ENCODE measurements around the gene GBA2. TPM values are rescaled to one million over a fixed set of nuclear protein-coding genes. Genes with fewer than 3 reads are reported as not detected.

Gene GBA2
- polyA plus RNA-seq, 1 of the 3 experiments (the other 2 are of a cell fraction): 71.5 TPM

DNA sequence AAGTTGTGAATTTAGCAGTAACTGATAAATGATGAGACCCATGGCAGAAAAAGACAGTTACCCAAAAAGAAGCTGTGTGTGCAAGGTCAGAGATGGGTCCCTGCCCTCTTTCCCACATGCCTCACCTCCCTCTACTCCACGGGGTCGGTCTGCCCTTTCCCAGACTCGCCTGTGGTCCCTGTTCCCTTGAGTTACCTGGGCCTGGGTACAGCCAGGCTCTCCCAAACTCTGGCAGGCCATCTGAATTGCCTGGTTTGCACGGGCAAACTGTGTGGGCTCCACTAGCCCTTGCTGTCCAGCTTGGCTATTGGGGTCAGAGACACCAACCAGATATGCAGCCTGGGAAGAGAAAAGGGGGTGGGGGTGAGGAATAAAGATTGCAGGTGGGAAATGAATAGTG, 40.9 kb downstream of the GBA2 start:
- H3K36me3 ChIP-seq (replicated peaks in 1 of 2; ENCODE audit: control insufficient read depth in 1 of 2, insufficient read depth in 2 of 2, low read length in 1 of 2): peaks cover 54 to 88% of the 10 kb centered on the region in 2 experiments
- no peaks in the 10 kb centered on the region for H3K27me3 ChIP-seq (ENCODE audit: insufficient read depth)
- no peak overlapping the region for H3K27ac ChIP-seq (ENCODE audit: low read depth in 2 of 2, low read length in 1 of 2)
- no peak for DNase-seq
- ChIA-PET POLR2A (no interaction called here), CTCF (interaction anchor here (19.9 kb wide), 1 partner anchor 12 kb away, joined by 183 read pairs; no protein-coding TSS in a partner anchor)
- no peak overlapping the region for H3K4me2 ChIP-seq
- H3K79me2 ChIP-seq (ENCODE audit: insufficient read depth): no peaks in the 10 kb centered on the region; the same call in 1 of the 2 replicates
- H4K20me1 ChIP-seq (ENCODE audit: insufficient read depth): no peaks in the 10 kb centered on the region
- H3K9me3 ChIP-seq: no peaks in the 10 kb centered on the region
- H3K9me2 ChIP-seq: no peaks in the 10 kb centered on the region
- WGBS (ENCODE audit: low lambda C conversion rate): 95% methylated on average over 4 of the region's 4 CpGs
- no peak overlapping the region for H3K4me3 ChIP-seq (ENCODE audit: low read depth in 2 of 2, low read length in 1 of 2)
- H2AFZ ChIP-seq (ENCODE audit: low read depth): no peak overlapping the region
- H3F3A ChIP-seq (replicated peaks; ENCODE audit: insufficient read depth): peaks cover 7% of the 10 kb centered on the region
- H3K4me1 ChIP-seq (ENCODE audit: control insufficient read depth in 1 of 2, insufficient read depth in 2 of 2, low read depth in 1 of 2, low read length in 1 of 2): no peaks in the 10 kb centered on the region
- no peak for TF ChIP-seq RFX5 (IDR thresholded peaks at IDR 0.05; ENCODE audit: low read length)
- no peak overlapping the region for H3K9ac ChIP-seq

DNA sequence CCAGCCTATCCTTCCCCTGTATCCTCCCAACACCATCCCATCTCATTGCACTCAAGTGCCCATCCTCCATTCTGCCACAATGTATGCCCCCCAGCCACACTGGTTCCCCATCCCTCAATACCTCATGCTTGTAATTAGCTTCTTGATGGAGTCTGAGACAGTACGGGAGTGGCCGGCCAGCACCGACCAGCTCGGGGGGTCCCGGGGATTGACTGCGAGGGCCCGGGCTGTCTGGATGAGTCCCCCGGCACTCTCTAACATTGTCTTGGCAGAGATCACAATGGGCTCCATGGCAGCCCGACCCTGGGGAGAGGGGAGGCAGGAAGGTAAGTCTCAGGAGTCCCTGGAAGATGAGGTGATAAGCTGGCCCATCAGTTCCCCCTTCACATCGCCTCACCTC, 42.1 kb downstream of the GBA2 start:
- no peaks in the 10 kb centered on the region for H3K9me3 ChIP-seq
- ChIA-PET CTCF (interaction anchor here (0.9 to 19.9 kb wide), 3 partner anchors 11 to 23 kb away, joined by 4 to 183 read pairs (median 7); partner anchors contain the start of gene TPM2), POLR2A (interaction anchor here (0.7 kb wide), 1 partner anchor 42 kb away, joined by 3 read pairs; no protein-coding TSS in a partner anchor)
- no peak overlapping the region for H3K4me2 ChIP-seq
- H4K20me1 ChIP-seq (ENCODE audit: insufficient read depth): no peaks in the 10 kb centered on the region
- H3F3A ChIP-seq (replicated peaks; ENCODE audit: insufficient read depth): peaks cover 7% of the 10 kb centered on the region
- 99% methylated on average over 9 of the region's 10 CpGs for WGBS (ENCODE audit: low lambda C conversion rate)
- no peaks in the 10 kb centered on the region; the same call in 1 of the 2 replicates for H3K79me2 ChIP-seq (ENCODE audit: insufficient read depth)
- no peak overlapping the region for H2AFZ ChIP-seq (ENCODE audit: low read depth)
- H3K9ac ChIP-seq: no peak overlapping the region
- TF ChIP-seq TEAD4 (IDR thresholded peaks at IDR 0.05; ENCODE audit: borderline replicate concordance, insufficient read depth) (no peak), RFX5 (IDR thresholded peaks at IDR 0.05; ENCODE audit: low read length) (no peak), ELF1 (IDR thresholded peaks at IDR 0.05) (no peak), EZH2phosphoT487 (IDR thresholded peaks at IDR 0.05; ENCODE audit: borderline replicate concordance, low read depth) (no peak)
- H3K27me3 ChIP-seq (ENCODE audit: insufficient read depth): no peaks in the 10 kb centered on the region
- H3K27ac ChIP-seq (ENCODE audit: low read depth in 2 of 2, low read length in 1 of 2): no peak overlapping the region
- H3K9me2 ChIP-seq: no peaks in the 10 kb centered on the region
- DNase-seq: no peak
- H3K4me1 ChIP-seq (ENCODE audit: control insufficient read depth in 1 of 2, insufficient read depth in 2 of 2, low read depth in 1 of 2, low read length in 1 of 2): no peaks in the 10 kb centered on the region
- peaks cover 57 to 88% of the 10 kb centered on the region in 2 experiments for H3K36me3 ChIP-seq (replicated peaks in 1 of 2; ENCODE audit: control insufficient read depth in 1 of 2, insufficient read depth in 2 of 2, low read length in 1 of 2)
- H3K4me3 ChIP-seq (ENCODE audit: low read depth in 2 of 2, low read length in 1 of 2): no peak overlapping the region

DNA sequence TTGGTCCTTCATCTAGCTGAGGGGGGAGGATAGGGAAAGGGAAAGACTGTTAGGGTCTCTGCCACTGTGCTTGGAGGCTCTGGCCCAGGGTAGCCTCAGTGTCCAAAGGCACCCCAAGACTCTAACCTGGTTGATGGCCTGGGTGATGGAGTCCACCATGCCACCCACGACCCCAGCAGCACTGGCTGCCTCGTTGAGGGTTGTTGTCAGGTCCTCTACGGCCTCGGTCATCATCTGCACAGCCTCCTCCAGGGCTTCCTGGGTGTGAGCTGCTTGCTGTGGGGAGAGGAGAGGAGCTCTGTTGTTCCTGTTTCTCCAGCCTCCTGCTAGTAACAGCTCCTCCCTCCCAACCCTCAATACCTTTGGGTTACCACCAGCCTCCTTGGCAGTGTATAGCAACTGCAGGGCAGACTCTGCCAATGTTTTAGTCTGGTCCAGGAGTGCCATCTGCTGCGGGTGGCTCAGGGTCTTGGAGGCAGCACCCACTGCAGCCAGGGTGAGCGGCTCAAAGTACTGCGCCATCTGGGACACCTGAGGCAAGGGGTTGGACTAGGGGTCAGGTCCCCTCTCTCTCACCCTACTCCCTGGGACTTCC, 43.1 kb downstream of the GBA2 start:
- H3K9me3 ChIP-seq: no peaks in the 10 kb centered on the region
- TF ChIP-seq SIN3A (IDR thresholded peaks at IDR 0.05; ENCODE audit: borderline replicate concordance, low read depth, low read length) (no peak), CHD2 (IDR thresholded peaks at IDR 0.05; ENCODE audit: low read length, partially characterized antibody) (no peak)
- H3K4me1 ChIP-seq (ENCODE audit: control insufficient read depth in 1 of 2, insufficient read depth in 2 of 2, low read depth in 1 of 2, low read length in 1 of 2): no peaks in the 10 kb centered on the region
- peaks cover 67 to 85% of the 10 kb centered on the region in 2 experiments for H3K36me3 ChIP-seq (replicated peaks in 1 of 2; ENCODE audit: control insufficient read depth in 1 of 2, insufficient read depth in 2 of 2, low read length in 1 of 2)
- H3K27ac ChIP-seq (ENCODE audit: low read depth in 2 of 2, low read length in 1 of 2): no peak overlapping the region
- H4K20me1 ChIP-seq (ENCODE audit: insufficient read depth): no peaks in the 10 kb centered on the region
- no peak overlapping the region for H3K9ac ChIP-seq
- CTCF ChIA-PET: interaction anchor here (0.6 to 19.9 kb wide), 9 partner anchors 10 to 84 kb away, joined by 3 to 183 read pairs (median 5); partner anchors contain the start of genes CCDC107, CREB3, RMRP and TLN1
- H3K4me3 ChIP-seq (ENCODE audit: low read depth in 2 of 2, low read length in 1 of 2): no peak overlapping the region
- no peaks in the 10 kb centered on the region for H3K27me3 ChIP-seq (ENCODE audit: insufficient read depth)
- H2AFZ ChIP-seq (ENCODE audit: low read depth): no peak overlapping the region
- DNase-seq: no peak
- H3F3A ChIP-seq (replicated peaks; ENCODE audit: insufficient read depth): peaks cover 7% of the 10 kb centered on the region
- no peaks in the 10 kb centered on the region for H3K9me2 ChIP-seq
- POLR2A ChIA-PET: interaction anchor here (0.7 to 1.1 kb wide), 2 partner anchors 9 to 50 kb away, joined by 3 to 4 read pairs; no protein-coding TSS in a partner anchor
- H3K79me2 ChIP-seq (ENCODE audit: insufficient read depth): no peaks in the 10 kb centered on the region; the same call in 1 of the 2 replicates
- 92% methylated on average over 7 of the region's 7 CpGs for WGBS (ENCODE audit: low lambda C conversion rate)
- no peak overlapping the region for H3K4me2 ChIP-seq

Data from SK-N-SH (cell line).